ENCODE data around the gene PINLYP.
"Not testable (repeated sequence)": the region's sequence is repeated elsewhere in the genome, so short reads cannot be mapped to it uniquely, and the experiment has no call there.

The PINLYP gene

DNA sequence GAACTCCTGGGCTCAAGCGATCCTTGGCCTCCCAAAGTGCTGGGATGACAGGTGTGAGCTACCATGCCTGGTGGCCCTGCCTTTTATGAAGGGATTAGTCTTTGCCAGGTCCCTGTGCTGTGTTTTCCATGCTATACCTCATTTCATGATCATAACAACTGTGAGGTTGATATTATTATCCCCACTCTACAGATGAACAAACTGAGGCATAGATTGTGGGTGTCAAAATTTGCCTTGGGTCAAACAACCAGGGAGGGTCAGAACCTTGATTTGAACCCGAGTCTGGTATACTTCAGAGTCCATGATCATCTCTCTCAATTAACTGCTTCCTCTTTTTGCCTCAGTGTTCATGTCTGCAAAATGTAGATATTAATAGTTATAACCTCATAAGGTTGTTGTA lies 6.9 kb downstream of the PINLYP start:
- DNase-seq (ENCODE audit: low spot score), result no peak

GRCh38 chr19:43584484-43584883 lies 8.9 kb downstream of the PINLYP start:
- DNase-seq (ENCODE audit: low spot score), result peak; percentile 64

GRCh38 chr19:43586346-43586745 lies 10.7 kb downstream of the PINLYP start:
- DNase-seq (ENCODE audit: low spot score), result no peak

DNA sequence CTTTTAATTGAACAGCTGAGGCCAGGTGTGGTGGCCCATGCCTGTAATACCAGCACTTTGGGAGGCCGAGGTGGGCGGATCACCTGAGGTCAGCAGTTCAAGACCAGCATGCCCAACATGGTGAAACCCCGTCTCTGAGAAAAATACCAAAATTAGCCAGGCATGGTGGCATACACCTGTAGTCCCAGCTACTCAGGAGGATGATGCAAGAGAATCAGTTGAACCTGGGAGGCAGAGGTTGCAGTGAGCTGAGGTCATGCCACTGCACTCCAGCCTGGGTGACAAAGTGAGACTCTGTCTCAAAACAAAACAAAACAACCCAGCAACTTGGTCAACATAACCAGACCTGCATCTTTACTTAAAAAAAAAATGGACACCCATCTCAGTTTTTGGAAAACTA lies 11.4 kb downstream of the PINLYP start:
- not testable (repeated sequence) for DNase-seq (ENCODE audit: low spot score)

DNA sequence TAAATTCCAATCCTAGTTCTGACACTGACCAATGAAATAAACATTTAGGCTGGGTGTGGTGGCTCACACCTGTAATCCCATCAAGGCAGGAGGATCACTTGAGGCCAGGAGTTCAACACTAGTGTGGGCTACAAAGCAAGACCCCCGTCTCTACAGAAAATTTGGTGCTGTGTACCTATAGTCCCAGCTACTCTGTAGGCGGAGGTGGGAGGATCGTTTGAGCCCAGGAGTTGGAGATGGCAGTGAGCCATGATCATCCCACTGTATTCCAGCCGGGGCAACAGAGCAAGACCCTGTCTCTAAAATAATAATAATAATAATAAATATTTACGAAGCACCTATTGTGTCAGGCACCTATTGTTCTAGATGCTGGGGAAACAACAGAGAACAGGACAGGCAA lies 13.7 kb downstream of the PINLYP start:
- no peak for DNase-seq (ENCODE audit: low spot score)

DNA sequence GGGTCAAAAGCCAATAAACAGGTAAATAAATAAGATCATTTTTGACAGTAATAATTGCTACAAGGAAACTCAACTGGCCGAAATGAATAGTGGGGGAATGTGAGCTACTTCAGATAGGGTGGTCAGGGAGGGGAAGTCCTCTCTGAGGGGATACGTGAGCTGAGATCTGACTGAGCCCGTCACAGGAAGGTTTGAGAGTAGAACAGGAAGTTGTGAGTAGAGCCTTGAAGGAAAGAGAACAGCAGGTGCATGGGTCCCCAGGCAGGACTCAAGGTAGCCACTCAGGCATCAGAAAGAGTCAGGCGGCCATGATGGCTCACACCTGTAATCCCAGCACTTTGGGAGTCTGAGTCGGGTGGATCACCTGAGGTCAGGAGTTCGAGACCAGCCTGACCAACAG lies 14.1 kb downstream of the PINLYP start:
- no peak for DNase-seq (ENCODE audit: low spot score)

DNA sequence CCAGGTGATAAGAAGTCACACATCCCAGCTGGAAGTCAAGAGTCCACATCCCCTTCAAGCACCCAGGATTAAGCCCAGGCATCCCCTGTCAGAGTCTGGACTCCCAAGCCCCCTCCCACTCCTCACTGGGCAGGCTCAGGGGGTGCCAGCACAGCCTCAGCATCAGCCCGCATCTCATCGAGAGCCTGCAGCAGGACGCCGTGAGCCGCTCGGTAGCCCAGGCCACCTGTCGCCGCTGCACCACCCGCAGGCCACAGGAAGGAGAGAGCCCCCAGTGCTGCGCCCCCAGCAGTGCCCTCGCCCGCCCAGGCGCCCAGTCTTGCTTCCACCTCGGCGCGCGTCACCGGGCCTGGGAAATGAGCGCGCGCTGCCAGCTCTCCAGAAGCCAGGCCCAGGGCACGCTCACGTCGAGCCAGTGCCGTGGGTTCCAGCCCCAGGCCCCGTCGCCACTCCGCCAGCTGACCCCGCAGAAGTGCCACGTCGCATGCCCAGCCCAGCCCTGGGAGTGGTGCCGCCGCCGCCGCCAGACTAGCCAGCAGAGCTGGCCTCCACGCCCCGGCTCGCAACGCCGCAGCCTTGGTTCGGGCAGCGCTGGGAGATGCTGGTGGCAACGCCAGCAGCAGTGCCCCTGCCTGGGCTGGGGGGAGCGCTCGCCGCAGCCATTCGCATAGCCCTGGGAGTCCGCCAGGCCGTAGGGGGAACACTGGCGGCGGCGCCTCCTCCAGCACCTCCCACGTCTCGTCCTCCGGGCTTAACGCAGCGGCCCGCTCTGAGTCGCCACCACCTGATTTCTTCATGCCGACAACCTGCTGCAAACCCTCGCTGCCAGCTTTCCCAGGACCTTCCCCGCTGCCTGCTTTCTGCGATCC lies 16.5 kb downstream of the PINLYP start:
- no peak for DNase-seq (ENCODE audit: low spot score)

- DNase-seq (ENCODE audit: low spot score), result no peak
Measured at GRCh38 chr19:43592800-43593350, 17.3 kb downstream of the PINLYP start.

DNA sequence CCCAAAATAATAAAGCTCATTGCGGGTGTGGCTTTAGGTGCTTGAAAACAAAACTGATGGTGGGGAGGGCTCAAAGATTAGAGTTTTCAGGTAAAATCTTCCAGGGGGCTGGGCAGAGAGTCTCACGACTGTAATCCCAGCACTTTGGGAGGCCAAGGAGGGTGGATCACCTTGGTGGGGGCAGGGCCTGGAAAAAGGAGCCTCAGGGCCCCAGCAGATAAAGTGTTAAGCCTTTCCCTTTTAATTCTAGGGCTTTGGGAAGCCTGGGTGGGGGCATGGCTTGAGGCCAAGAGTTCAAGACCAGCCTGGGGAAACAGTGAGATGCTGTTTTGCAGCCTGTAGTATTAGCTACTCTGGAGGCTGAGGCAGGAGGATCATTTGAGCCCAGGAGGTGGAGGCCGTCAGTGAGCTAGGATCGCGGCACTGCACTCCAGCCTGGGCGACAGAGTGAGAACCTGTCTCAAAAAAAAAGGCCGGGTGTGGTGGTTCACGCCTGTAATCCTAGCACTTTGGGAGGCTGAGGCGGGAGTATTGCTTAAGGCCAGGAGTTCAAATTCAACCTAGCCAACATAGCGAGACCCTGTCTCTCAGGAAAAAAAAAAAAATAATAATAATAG lies 18.6 kb downstream of the PINLYP start:
- no peak for DNase-seq (ENCODE audit: low spot score)

DNA sequence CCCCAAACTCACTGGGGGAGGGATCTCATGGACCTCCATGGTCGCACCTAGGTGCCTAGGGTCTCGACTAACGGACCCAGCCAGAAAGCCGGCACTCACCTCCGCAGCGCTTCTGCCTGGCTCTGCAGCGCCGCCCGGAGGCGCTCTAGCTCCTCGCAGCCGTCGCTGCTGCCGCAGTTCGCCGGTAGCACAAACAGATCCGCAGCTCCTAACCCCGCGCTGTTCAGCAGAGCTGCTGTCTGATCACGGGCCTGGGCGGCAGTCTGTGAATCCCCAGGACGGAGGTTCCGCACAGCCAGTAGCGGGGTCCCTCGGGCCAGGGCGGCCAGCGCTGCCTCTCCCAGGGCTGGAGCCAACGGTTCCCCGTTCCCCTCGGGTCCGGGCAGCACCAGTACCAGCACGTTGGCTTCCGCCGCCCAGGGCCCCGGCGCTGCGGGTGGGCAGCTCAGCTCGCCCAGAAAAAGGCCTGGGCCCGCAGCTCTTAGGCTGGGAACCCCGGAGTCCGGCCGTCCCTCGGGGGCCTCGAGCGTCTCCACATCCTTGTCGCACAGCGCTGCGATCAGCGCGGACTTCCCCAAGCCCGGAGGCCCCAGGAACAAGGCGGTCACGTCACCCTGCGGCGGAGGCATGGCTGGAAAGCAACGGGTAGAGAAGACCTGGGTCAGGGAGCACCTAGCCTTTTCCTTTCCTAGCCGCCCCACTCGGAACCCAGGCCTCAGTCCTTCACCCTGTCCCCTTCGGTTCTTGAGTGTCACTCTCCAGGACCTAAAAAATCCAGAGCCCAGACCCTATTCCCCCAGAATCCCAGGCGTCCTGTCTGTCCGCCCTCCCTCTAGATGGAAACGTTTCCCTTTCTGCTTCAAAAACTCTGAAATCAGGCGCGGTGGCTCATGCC lies 19.4 kb downstream of the PINLYP start:
- DNase-seq (ENCODE audit: low spot score), result peak; percentile 75

- DNase-seq (ENCODE audit: low spot score), result no peak
Measured at GRCh38 chr19:43595605-43595998, 20.0 kb downstream of the PINLYP start.

- peak; percentile 100 for DNase-seq (ENCODE audit: low spot score)
Measured at GRCh38 chr19:43595999-43596841, 20.6 kb downstream of the PINLYP start, which contains the start of the genes IRGQ and ZNF576. TSS of gene IRGQ (minus strand) at chr19:43596134. CDS start at chr19:43595338, 796 bp downstream. TSS of gene ZNF576 (plus strand) at chr19:43596595. CDS start at chr19:43597109, 514 bp downstream.

GRCh38 chr19:43596842-43597461 lies 21.4 kb downstream of the PINLYP start:
- DNase-seq (ENCODE audit: low spot score), result peak; percentile 17

DNA sequence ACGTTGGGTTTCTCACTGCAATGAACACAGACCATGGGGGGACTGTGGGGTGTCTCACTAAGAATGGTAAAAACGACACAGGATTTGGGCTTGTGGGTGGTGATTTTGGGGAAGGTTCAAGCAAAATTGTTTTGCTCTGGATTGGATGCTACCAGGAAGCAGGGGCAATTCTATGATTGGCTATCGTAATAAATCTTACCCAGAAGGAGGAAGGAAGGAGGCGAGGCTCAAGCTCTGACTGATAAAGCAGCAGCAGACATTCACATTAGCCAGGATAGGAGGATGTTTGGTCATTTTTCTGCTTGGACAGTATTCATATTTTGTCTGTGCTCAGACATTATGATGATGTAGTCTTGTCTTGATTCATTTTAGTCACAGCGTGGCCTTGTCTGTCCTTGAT lies 22.3 kb downstream of the PINLYP start:
- DNase-seq (ENCODE audit: low spot score), result no peak

GRCh38 chr19:43598445-43599240 lies 23.0 kb downstream of the PINLYP start:
- DNase-seq (ENCODE audit: low spot score), result no peak

GRCh38 chr19:43599635-43600295 lies 24.2 kb downstream of the PINLYP start:
- no peak for DNase-seq (ENCODE audit: low spot score)

- not testable (repeated sequence) for DNase-seq (ENCODE audit: low spot score)
Measured at GRCh38 chr19:43600326-43600725, 24.7 kb downstream of the PINLYP start.

DNA sequence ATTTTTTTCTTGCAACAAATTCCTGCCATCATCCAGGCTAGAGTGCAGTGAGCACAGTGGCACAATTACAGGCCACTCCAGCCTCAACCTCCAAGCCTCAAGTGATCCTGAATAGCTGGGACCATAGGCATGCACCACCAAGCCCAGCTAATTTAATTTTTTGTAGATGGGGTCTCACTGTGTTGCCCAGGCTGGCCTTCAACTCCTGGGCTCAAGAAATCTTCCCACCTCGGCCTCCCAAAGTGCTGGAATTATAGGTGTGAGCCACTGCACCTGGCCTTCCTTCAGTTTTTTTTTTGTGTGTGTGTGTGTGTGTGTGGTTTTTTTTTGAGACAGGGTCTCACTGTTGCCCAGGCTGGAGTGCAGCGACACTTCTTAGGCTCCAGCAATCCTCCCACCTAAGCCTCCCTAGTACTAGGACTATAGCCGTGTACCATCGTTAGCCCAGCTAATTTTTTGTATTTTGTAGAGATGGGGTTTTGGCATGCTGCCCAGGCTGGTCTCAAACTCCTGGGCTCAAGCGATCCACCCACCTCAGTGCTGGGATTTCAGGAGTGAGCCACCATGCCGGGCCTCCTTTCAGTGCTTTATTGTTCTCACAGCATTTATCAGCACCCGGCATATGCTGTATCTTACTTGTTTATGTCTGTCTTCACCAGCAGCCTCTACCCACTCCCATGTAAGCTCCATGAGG lies 30.4 kb downstream of the PINLYP start:
- DNase-seq (ENCODE audit: low spot score), result no peak

Measured in kidney tubule cell (primary cell).